PC-9 (cell line): Measurements from ENCODE around the gene APOC3. TPM values are rescaled to one million over a fixed set of nuclear protein-coding genes. Genes with fewer than 3 reads are reported as not detected.

ENCODE experiments used
- BruUV-seq: library from RNA; stranded (reverse); fragments of 400-500 nt; replicated peaks from 2 replicates; lab custom pipeline; 2021; lab: Mats Ljungman, UMichigan
- CTCF ChIA-PET: fragments of 300-600 bp; sonication (Branson Sonifier 250); formaldehyde crosslinking; loops from one replicate; lab custom pipeline; 2022; ENCODE audit warnings: antibody characterized with exemption; lab: Charles Lee
- POLR2A ChIA-PET: fragments of 300-600 bp; sonication (Branson Sonifier 250); formaldehyde crosslinking; loops from one replicate; lab custom pipeline; 2022; ENCODE audit warnings: antibody characterized with exemption; ENCODE audit not compliant: unreplicated experiment; lab: Charles Lee
- DNase-seq, 2 experiments: peaks; one replicate each; pipeline versions ENCODE4 v3.0.0 to v3.0.0-alpha.2; 2015 to 2022; ENCODE audit warnings: mixed read lengths in 1 of 2
- H2AFZ ChIP-seq: fragments of 200-600 bp; sonication (generic); 2 replicates; pipeline ENCODE4 v1.8.1; 2017; ENCODE audit warnings: antibody characterized with exemption
- H3F3A ChIP-seq: fragments of 200-600 bp; sonication (generic); 2 replicates; pipeline ENCODE4 v1.8.1; 2017; ENCODE audit warnings: antibody characterized with exemption, mild to moderate bottlenecking, low read depth; ENCODE audit not compliant: insufficient read depth
- H3K27ac ChIP-seq: fragments of 200-600 bp; sonication (generic); 2 replicates; pipeline ENCODE4 v1.6.1; 2016; ENCODE audit warnings: mixed run types
- H3K27me3 ChIP-seq: fragments of 200-600 bp; sonication (generic); 2 replicates; pipeline ENCODE4 v1.6.1; 2016; ENCODE audit warnings: low read depth, mixed run types; ENCODE audit not compliant: insufficient read depth
- H3K36me3 ChIP-seq: fragments of 200-600 bp; sonication (generic); 2 replicates; pipeline ENCODE4 v1.6.1; 2016; ENCODE audit warnings: low read depth, mixed run types
- H3K4me1 ChIP-seq: fragments of 200-600 bp; sonication (generic); replicated peaks from 2 replicates; pipeline ENCODE4 v1.6.1; 2016; ENCODE audit warnings: mixed run types; ENCODE audit not compliant: insufficient read depth
- H3K4me2 ChIP-seq: fragments of 200-600 bp; sonication (generic); 2 replicates; pipeline ENCODE4 v1.6.1; 2017; ENCODE audit warnings: mixed run types
- H3K4me3 ChIP-seq: fragments of 200-600 bp; sonication (generic); 2 replicates; pipeline ENCODE4 v1.6.1; 2016; ENCODE audit warnings: mixed run types
- H3K79me2 ChIP-seq: fragments of 200-600 bp; sonication (generic); 2 replicates; pipeline ENCODE4 v1.6.1; 2017; ENCODE audit warnings: low read depth, mixed run types
- H3K9me2 ChIP-seq: fragments of 200-600 bp; sonication (generic); 2 replicates; pipeline ENCODE4 v1.8.1; 2017; ENCODE audit warnings: mild to moderate bottlenecking; ENCODE audit not compliant: insufficient read depth
- H3K9me3 ChIP-seq: fragments of 200-600 bp; sonication (generic); 2 replicates; pipeline ENCODE4 v1.8.1; 2016; ENCODE audit warnings: low read depth; ENCODE audit not compliant: insufficient read depth
- H4K20me1 ChIP-seq: fragments of 200-600 bp; sonication (generic); 2 replicates; pipeline ENCODE4 v1.8.1; 2017; ENCODE audit not compliant: insufficient read depth
- CTCF ChIP-seq: fragments of 200-600 bp; sonication (generic); conservative IDR thresholded peaks from 2 replicates; pipeline ENCODE4 v1.6.1; 2017; ENCODE audit warnings: mixed run types, antibody characterized with exemption, mild to moderate bottlenecking, moderate library complexity
- EZH2 ChIP-seq: fragments of 200-600 bp; sonication (generic); IDR thresholded peaks from 2 replicates; pipeline ENCODE4 v1.8.0; 2017; ENCODE audit warnings: antibody characterized with exemption, low read depth
- intact Hi-C: fragments of 100-400 bp; cut with micrococcal nuclease; formaldehyde crosslinking; loops from one replicate; pipeline ENCODE4 v1.10.0; 2022; ENCODE audit not compliant: unreplicated experiment
- total RNA-seq: library from RNA; stranded (reverse); gene quantifications from 2 replicates; pipeline ENCODE4 v1.2.3, GENCODE V29; 2021

The APOC3 gene
- total RNA-seq, 1 experiment from 2014 or later, result not detected

- Histone ChIP-seq H3K27ac (no peak overlapping the region), H3K9me3 (no peaks in the 10 kb centered on the region), H3F3A (no peaks in the 10 kb centered on the region), H3K4me1 (0 out of 2 replicates have a peak, but pooled peaks cover under 1% of the 10 kb centered on the region), H3K27me3 (no peaks in the 10 kb centered on the region), H3K79me2 (no peaks in the 10 kb centered on the region), H3K36me3 (peaks cover 12% of the 10 kb centered on the region; the same call in 1 of the 2 replicates), H3K4me3 (no peak overlapping the region), H3K4me2 (no peak overlapping the region), H2AFZ (no peak overlapping the region), H3K9me2 (no peaks in the 10 kb centered on the region), H4K20me1 (no peaks in the 10 kb centered on the region)
- ChIA-PET POLR2A (no interaction called here), CTCF (no interaction called here)
- DNase-seq, result no peak
- intact Hi-C loops, result no loop called here
- BruUV-seq, result no TSS peak
- TF ChIP-seq CTCF (no peak), EZH2 (no peak)
Measured at GRCh38 chr11:116866804-116867455, 37.2 kb downstream of the APOC3 start.

- H3K4me1 ChIP-seq, result no peaks in the 10 kb centered on the region
- no peak overlapping the region for H2AFZ ChIP-seq
- no peak overlapping the region for H3K4me3 ChIP-seq
- no peaks in the 10 kb centered on the region for H3K79me2 ChIP-seq
- DNase-seq, result no peak
- H3K36me3 ChIP-seq, result peaks cover 12% of the 10 kb centered on the region; the same call in 1 of the 2 replicates
- H4K20me1 ChIP-seq, result no peaks in the 10 kb centered on the region
- no peaks in the 10 kb centered on the region for H3K9me2 ChIP-seq
- BruUV-seq, result no TSS peak
- intact Hi-C loops, result no loop called here
- POLR2A ChIA-PET, result no interaction called here
- no peak for TF ChIP-seq CTCF
- TF ChIP-seq EZH2, result no peak
- H3K27ac ChIP-seq, result no peak overlapping the region
- no peak overlapping the region for H3K4me2 ChIP-seq
- H3F3A ChIP-seq, result no peaks in the 10 kb centered on the region
- CTCF ChIA-PET, result no interaction called here
- H3K27me3 ChIP-seq, result no peaks in the 10 kb centered on the region
- no peaks in the 10 kb centered on the region for H3K9me3 ChIP-seq
Measured at GRCh38 chr11:116867619-116868018, 37.9 kb downstream of the APOC3 start.

- intact Hi-C loops, result no loop called here
- no peaks in the 10 kb centered on the region for H3K27me3 ChIP-seq
- H3K79me2 ChIP-seq, result no peaks in the 10 kb centered on the region
- no peaks in the 10 kb centered on the region for H4K20me1 ChIP-seq
- ChIA-PET CTCF (no interaction called here), POLR2A (no interaction called here)
- no peaks in the 10 kb centered on the region for H3F3A ChIP-seq
- H3K27ac ChIP-seq, result no peak overlapping the region
- peaks cover 12% of the 10 kb centered on the region; the same call in 1 of the 2 replicates for H3K36me3 ChIP-seq
- H3K4me3 ChIP-seq, result no peak overlapping the region
- no peaks in the 10 kb centered on the region for H3K4me1 ChIP-seq
- TF ChIP-seq EZH2, result no peak
- TF ChIP-seq CTCF, result no peak
- no peak overlapping the region for H2AFZ ChIP-seq
- no peak overlapping the region for H3K4me2 ChIP-seq
- no TSS peak for BruUV-seq
- H3K9me3 ChIP-seq, result no peaks in the 10 kb centered on the region
- no peaks in the 10 kb centered on the region for H3K9me2 ChIP-seq
- DNase-seq, result no peak
Measured at GRCh38 chr11:116868066-116868465, 38.4 kb downstream of the APOC3 start.
